Stimulated activated CD4-positive, alpha-beta T cell treated with anti-CD3 and anti-CD28 coated beads, Interleukin-15, amount 100 ng/mL, for 1 hour (primary cell): ENCODE measurements around the gene OR52E5.

Experiments used
- DNase-seq, 2 donors: peaks; one replicate each; pipeline ENCODE4 v3.0.0-alpha.2; 2020; ENCODE audit warnings: low read depth in 1 of 2, low spot score in 1 of 2

Gene OR52E5

GRCh38 chr11:5892908-5893307 lies at the start of gene OR52E5:
TSS of gene OR52E5 (plus strand) at chr11:5893208. CDS start at chr11:5900777, 7,569 bp downstream.
- DNase-seq = no peak

- no peak for DNase-seq
Measured at GRCh38 chr11:5846701-5847100, 46.3 kb upstream of the OR52E5 start.

GRCh38 chr11:5847711-5848110 lies 45.3 kb upstream of the OR52E5 start:
- no peak for DNase-seq

- no peak for DNase-seq
Measured at GRCh38 chr11:5851002-5851401, 42.0 kb upstream of the OR52E5 start.

GRCh38 chr11:5857590-5857989 lies 35.4 kb upstream of the OR52E5 start, which contains the start of gene OR52E8:
TSS of gene OR52E8 (minus strand) at chr11:5857690. CDS start at chr11:5857690, 0 bp downstream.
- no peak for DNase-seq

GRCh38 chr11:5865826-5866225 lies 27.2 kb upstream of the OR52E5 start:
- DNase-seq = no peak

GRCh38 chr11:5878564-5878963 lies 14.4 kb upstream of the OR52E5 start:
- DNase-seq = no peak

GRCh38 chr11:5880329-5880728 lies 12.7 kb upstream of the OR52E5 start, which contains the start of gene OR52E4:
TSS of gene OR52E4 (plus strand) at chr11:5880629. CDS start at chr11:5884293, 3,664 bp downstream.
- DNase-seq = no peak

- DNase-seq = no peak
Measured at GRCh38 chr11:5881756-5882155, 11.3 kb upstream of the OR52E5 start.

- DNase-seq = no peak
Measured at GRCh38 chr11:5887172-5887571, 5.8 kb upstream of the OR52E5 start.

- DNase-seq = no peak
Measured at GRCh38 chr11:5887661-5888060, 5.3 kb upstream of the OR52E5 start.

- no peak for DNase-seq
Measured at GRCh38 chr11:5891216-5891800, 1.7 kb upstream of the OR52E5 start.

- DNase-seq = no peak
Measured at GRCh38 chr11:5899534-5899933, 6.5 kb downstream of the OR52E5 start.

- no peak for DNase-seq
Measured at GRCh38 chr11:5910540-5910939, 17.5 kb downstream of the OR52E5 start.

GRCh38 chr11:5922749-5923426 lies 29.9 kb downstream of the OR52E5 start:
- no peak for DNase-seq

- DNase-seq = no peak
Measured at GRCh38 chr11:5923427-5923776, 30.4 kb downstream of the OR52E5 start.

- DNase-seq = no peak
Measured at GRCh38 chr11:5923794-5924193, 30.8 kb downstream of the OR52E5 start.

- no peak for DNase-seq
Measured at GRCh38 chr11:5928271-5928670, 35.3 kb downstream of the OR52E5 start.

GRCh38 chr11:5928811-5929210 lies 35.8 kb downstream of the OR52E5 start:
- no peak for DNase-seq

- no peak for DNase-seq
Measured at GRCh38 chr11:5929571-5930368, 36.8 kb downstream of the OR52E5 start.

- no peak for DNase-seq
Measured at GRCh38 chr11:5930614-5931013, 37.6 kb downstream of the OR52E5 start.

GRCh38 chr11:5931061-5931460 lies 38.1 kb downstream of the OR52E5 start:
- DNase-seq = no peak
